Ascending aorta (tissue), 2 donors: Measurements from ENCODE around the gene GPD2. TPM values are rescaled to one million over a fixed set of nuclear protein-coding genes. Genes with fewer than 3 reads are reported as not detected.

Experiments
- DNase-seq, 2 donors: peaks; one replicate each; pipeline ENCODE4 v3.0.0-alpha.2; 2019; ENCODE audit warnings: low spot score in 2 of 2
- H3K27ac ChIP-seq, 2 donors: fragments of 200-600 bp; sonication (generic); one replicate each; pipeline ENCODE4 v1.5.1; 2016 to 2017; ENCODE audit warnings: mild to moderate bottlenecking in 1 of 2
- H3K27me3 ChIP-seq: fragments of 200-600 bp; sonication (generic); one replicate; pipeline ENCODE4 v1.5.1; 2017
- H3K36me3 ChIP-seq, 2 donors: fragments of 200-600 bp; sonication (generic); one replicate each; pipeline ENCODE4 v1.5.1; 2016
- H3K4me1 ChIP-seq, 2 donors: fragments of 200-600 bp; sonication (generic); one replicate each; pipeline ENCODE4 v1.5.1; 2016 to 2017; ENCODE audit warnings: mild to moderate bottlenecking in 1 of 2
- H3K4me3 ChIP-seq, 2 donors: fragments of 200-600 bp; sonication (generic); one replicate each; pipeline ENCODE4 v1.5.1; 2016 to 2017; ENCODE audit warnings: mild to moderate bottlenecking in 1 of 2
- H3K9me3 ChIP-seq, 2 donors: fragments of 200-600 bp; sonication (generic); one replicate each; pipeline ENCODE4 v1.5.1; 2016
- CTCF ChIP-seq, 3 experiments: fragments of 200-600 bp in 2 of 3; fragments of 450-650 bp in 1 of 3; sonication (generic) in 2 of 3; IDR thresholded peaks; one replicate each; pipeline ENCODE4 v1.5.1; 2016 to 2019; ENCODE audit warnings: antibody characterized with exemption in 3 of 3, mild to moderate bottlenecking in 1 of 3, moderate library complexity in 1 of 3
- intact Hi-C: fragments of 100-400 bp; cut with DNase I; formaldehyde crosslinking; loops from one replicate; pipeline ENCODE4 v1.15.1; 2023
- total RNA-seq: library from RNA; depleted of rRNA; stranded (reverse); fragments of >200 nt; gene quantifications from one replicate; pipeline ENCODE4 v1.1.0, GENCODE V29; 2016

GPD2 gene
- total RNA-seq, 1 donor from 2014 or later, result 20.0 TPM

DNA sequence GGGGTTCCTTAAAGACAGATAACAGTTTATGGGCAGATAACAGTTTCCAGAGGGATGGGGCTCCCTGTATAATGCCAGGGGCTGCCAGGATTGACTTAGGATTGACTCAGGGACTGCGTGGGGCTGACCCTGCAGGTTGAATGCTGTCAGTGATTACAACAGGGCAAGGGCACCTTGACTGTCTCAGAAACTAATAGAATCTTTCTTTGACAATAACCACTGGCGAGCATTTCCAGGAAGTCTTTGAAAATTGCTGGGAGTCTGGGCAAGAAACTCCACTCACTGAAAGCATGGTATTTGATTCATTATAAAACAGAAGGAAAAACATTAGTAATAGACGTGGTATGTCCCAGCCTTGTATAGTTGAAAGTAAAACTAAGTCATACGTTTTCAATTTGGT, 101.0 kb downstream of the GPD2 start:
- intact Hi-C loops, result no loop called here
- no peak for TF ChIP-seq CTCF (IDR thresholded peaks at IDR 0.05)
- Histone ChIP-seq H3K4me3 (no peak overlapping the region), H3K9me3 (no peaks in the 10 kb centered on the region), H3K27ac (peak overlapping the region in 1 of 2 donors; percentile 19), H3K36me3 (no peaks in the 10 kb centered on the region), H3K27me3 (no peaks in the 10 kb centered on the region), H3K4me1 (no peaks in the 10 kb centered on the region)
- DNase-seq, result no peak

DNA sequence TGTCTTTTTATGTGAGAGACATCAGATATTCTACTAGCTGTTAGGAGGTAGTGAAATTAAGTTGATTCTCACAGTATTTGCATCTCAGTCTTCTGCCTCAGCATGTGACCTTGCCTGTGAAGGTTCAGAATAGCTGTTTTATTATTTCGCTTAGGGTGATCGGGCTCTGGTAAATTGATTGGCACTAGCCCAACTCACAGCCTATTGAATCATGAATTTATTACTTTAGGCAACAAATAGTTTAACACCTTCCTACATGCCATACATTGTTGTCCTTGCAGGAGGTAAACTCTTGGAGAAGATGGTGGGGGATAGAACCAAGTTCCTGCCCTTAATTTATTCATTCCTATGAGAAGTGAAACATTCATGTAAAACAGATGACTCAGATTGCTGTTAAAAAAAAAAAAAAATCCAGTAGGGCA, 101.9 kb downstream of the GPD2 start:
- no peaks in the 10 kb centered on the region for H3K27me3 ChIP-seq
- no peaks in the 10 kb centered on the region for H3K9me3 ChIP-seq
- H3K4me3 ChIP-seq, result no peak overlapping the region
- intact Hi-C loops, result no loop called here
- no peak for DNase-seq
- TF ChIP-seq CTCF (IDR thresholded peaks at IDR 0.05), result no peak
- no peak overlapping the region for H3K27ac ChIP-seq
- no peaks in the 10 kb centered on the region for H3K4me1 ChIP-seq
- no peaks in the 10 kb centered on the region for H3K36me3 ChIP-seq

GRCh38 chr2:156539086-156539860, 103.1 kb downstream of the GPD2 start:
- H3K36me3 ChIP-seq, result no peaks in the 10 kb centered on the region
- no peak for TF ChIP-seq CTCF (IDR thresholded peaks at IDR 0.05)
- DNase-seq, result no peak
- no peaks in the 10 kb centered on the region for H3K27me3 ChIP-seq
- intact Hi-C loops, result no loop called here
- no peak overlapping the region for H3K4me3 ChIP-seq
- H3K9me3 ChIP-seq, result no peaks in the 10 kb centered on the region
- H3K27ac ChIP-seq, result no peak overlapping the region
- H3K4me1 ChIP-seq, result no peaks in the 10 kb centered on the region

DNA sequence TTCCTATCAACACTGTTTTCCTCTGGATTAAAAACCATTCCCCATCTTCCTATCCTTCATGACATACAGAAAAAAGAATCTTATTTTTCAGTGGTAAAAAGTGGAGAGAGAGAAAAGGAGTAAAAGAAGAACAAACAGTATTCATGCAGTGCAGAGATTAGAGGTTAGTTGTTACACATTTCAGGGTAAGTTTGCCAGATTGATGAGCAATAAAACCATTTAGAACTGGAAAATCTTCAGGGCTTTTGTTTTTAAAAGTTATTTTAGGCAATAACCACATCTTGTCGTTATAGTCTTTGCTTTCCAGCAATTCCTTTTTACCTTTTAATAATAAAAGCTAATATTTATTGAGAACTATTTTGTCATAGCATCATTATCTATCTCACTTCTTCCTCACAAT, 104.5 kb downstream of the GPD2 start:
- Histone ChIP-seq H3K4me1 (no peaks in the 10 kb centered on the region), H3K27me3 (no peaks in the 10 kb centered on the region), H3K36me3 (no peaks in the 10 kb centered on the region), H3K4me3 (no peak overlapping the region), H3K27ac (no peak overlapping the region), H3K9me3 (no peaks in the 10 kb centered on the region)
- no peak for DNase-seq
- TF ChIP-seq CTCF (IDR thresholded peaks at IDR 0.05), result no peak
- intact Hi-C loops, result no loop called here

DNA sequence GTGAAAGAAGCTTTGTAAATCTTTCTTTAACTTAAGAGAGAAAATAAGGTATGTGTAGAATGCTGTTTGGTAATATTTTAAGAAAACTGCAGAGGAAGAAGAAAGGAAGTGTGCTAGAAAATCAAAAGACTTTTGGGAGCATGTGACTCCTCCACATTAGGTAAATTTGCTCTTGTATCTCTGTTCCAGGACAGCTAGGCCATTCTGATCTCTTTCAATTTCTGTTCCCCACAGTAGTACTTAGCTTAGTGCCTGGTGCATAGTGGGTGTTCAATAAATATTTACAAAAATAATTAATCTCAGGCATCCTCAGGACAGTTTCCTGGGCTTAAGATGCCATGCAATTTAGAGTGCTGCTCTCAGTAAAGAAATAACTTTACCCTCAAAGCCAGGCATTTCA, 105.0 kb downstream of the GPD2 start:
- TF ChIP-seq CTCF (IDR thresholded peaks at IDR 0.05), result no peak
- intact Hi-C loops, result no loop called here
- Histone ChIP-seq H3K36me3 (no peaks in the 10 kb centered on the region), H3K27ac (no peak overlapping the region), H3K9me3 (no peaks in the 10 kb centered on the region), H3K4me3 (no peak overlapping the region), H3K4me1 (no peaks in the 10 kb centered on the region), H3K27me3 (no peaks in the 10 kb centered on the region)
- DNase-seq, result no peak
